Peyer's patch (tissue), 4 donors: ENCODE results near the gene CST4.

Experiments
- CTCF ChIP-seq, 6 experiments: fragments of 450-650 bp in 4 of 6; fragments of 200-600 bp in 2 of 6; sonication (generic) in 1 of 6; IDR thresholded peaks; one replicate each; pipeline ENCODE4 v1.5.1; 2017 to 2019; ENCODE audit warnings: antibody characterized with exemption in 6 of 6, mild to moderate bottlenecking in 3 of 6, moderate library complexity in 1 of 6
- POLR2A ChIP-seq, 2 donors: fragments of 450-650 bp; IDR thresholded peaks; one replicate each; pipeline ENCODE4 v1.5.1; 2017; ENCODE audit warnings: antibody characterized with exemption in 2 of 2, mild to moderate bottlenecking in 2 of 2, moderate library complexity in 2 of 2

DNA sequence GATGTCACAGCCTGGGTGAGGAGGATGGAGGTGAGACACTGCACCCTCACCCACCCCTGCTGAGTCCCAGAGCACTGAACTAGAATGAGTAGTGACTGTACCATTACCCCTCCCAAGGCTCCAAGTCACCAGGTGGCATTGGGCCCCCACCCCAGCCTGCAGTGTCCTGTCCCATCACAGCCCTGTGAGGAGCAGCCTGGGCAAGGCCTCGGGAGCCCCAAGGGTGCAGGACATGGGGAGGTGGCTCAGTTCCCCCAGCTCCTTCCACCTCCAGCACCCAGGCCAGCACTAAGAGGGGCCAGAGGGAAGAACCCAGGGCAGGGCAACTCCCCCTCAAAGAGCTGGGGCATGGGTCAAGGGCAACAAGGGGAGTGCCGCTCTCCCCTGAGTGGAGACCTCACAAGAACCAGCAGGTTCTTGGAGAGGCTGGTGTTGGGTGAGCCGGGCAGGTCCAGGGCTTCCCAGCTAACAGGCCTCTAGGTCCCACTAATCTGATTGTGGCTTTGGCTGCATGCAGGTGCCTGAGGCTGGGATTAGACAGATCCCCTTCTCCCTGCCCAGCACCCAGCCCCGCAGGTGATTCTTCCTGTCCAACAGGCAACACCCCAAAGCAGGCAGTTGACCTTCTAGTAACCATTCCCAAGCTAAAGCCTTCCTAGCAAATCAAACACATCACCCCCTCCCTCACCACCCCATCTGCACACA lies 2.6 kb downstream of the CST4 start:
- no peak for TF ChIP-seq CTCF (IDR thresholded peaks at IDR 0.05)
- TF ChIP-seq POLR2A (IDR thresholded peaks at IDR 0.05) = no peak
